GM19328 (cell line): ENCODE measurements around the gene DDC.

Experiments used
- ATAC-seq: cut with Tn5 transposase; IDR thresholded peaks from one replicate; pipeline ENCODE4 v1.9.1; 2021; ENCODE audit warnings: mild to moderate bottlenecking, moderate library complexity; ENCODE audit not compliant: unreplicated experiment

DDC gene

DNA sequence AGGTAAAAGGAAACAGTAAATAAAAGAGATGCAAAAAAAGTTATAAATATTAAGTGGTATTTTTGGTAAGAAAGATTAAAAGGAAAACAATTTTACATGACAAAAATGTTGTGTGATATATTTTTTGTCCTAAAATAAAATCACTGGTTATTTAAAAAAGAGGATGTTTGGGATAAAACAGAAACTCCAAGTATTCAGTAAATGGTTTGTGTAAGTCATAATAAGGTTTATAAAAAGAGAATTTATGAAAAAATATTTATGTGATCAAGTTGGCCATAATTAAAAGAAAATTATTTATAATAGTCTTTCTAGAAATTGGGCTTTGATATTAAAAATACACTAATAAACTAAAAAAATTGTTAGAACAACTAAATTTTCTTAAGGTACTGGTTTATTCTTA, 76.8 kb downstream of the DDC start:
- ATAC-seq: no peak

DNA sequence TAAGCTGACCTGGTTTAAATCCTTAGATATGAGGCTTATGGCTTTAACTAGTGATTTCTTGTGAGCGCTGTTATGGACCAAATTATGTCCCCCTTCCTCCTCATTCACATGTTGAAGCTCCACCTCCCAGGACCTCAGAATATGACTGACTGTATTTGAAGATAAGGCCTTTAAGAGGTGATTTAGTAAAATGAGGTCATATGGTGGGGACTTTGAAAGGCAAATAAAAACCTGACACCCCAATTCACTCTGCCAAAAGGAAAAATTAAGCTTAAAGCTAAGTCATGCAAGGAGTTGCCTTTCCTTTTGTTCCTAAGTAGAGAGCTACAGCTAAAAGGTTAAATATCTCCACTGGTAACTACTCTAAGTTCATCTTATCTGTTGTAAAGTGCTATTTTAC, 78.7 kb downstream of the DDC start:
- no peak for ATAC-seq

GRCh38 chr7:50481867-50482266, 83.3 kb downstream of the DDC start:
- ATAC-seq: no peak

GRCh38 chr7:50480797-50481196, 84.4 kb downstream of the DDC start:
- ATAC-seq: no peak

- no peak for ATAC-seq
Measured at GRCh38 chr7:50479743-50480517, 85.3 kb downstream of the DDC start.

DNA sequence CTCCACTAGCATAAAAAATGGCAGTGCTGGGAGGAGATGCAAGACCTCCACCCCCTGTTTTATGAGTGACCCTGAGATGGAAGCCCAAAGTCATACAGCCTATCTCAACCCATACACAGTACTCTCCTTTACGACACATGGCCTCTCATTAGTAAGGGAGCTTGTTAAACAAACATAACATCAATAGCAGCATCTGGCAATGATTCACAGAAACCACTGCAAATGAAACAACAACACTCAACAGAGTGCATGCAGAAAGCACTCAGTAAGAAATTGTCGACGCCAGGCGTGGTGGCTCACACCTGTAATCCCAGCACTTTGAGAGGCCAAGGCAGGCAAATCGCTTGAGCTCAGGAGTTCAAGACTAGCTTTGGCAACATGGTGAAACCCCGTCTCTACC, 87.6 kb downstream of the DDC start:
- ATAC-seq: no peak

DNA sequence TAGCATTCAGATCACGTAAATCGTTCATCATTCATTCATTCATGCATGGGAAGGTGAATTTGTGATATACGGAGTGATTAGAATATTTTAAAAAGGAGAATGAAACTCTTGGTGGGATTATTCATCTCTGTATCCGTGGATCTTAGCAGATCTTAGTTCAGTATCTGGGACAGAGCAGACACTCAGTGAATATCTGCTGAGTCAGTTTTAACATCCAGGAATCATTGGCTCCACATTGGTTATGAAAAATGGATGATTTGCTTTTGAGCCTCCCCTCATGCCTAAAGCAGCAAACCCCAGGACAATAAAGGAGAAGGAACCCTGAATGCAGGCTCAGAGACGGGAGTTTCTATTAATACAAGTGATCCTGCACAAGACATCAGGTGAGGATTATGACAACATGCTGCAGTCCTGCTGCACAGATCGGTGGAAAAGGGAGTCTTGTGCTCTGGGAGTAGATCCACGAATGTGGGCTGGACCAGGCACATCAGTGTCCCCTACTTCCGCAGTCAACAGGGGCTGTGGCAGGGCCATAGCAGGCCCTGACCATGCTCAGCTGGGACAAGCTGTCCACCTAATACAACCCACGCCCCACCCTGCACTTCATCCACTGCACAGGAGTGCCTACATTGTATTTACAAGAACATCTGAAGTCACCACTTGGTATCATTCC, 88.1 kb downstream of the DDC start:
- ATAC-seq: no peak

GRCh38 chr7:50475340-50475739, 89.9 kb downstream of the DDC start:
- no peak for ATAC-seq

- ATAC-seq: no peak
Measured at GRCh38 chr7:50474382-50475160, 90.6 kb downstream of the DDC start.

DNA sequence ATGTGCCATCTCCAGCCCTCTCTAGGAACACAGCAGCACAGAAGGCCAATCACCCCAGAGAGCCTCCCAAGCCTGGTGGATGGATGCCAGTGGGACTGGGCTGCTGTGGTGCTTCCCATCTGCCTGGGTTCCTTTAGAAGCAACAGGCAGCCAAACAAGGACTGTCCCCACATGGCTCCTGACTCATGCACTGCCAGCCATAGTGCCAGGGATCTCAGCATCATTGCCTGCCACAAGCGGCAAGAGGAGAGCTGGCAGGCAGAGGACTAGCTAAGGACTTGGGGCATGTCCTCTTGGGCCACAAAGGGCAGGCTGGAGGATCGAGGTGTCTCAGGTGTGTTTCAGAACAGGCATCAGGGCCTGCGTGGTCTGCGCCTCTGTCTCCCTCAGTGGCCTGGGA, 91.7 kb downstream of the DDC start:
- ATAC-seq: no peak

DNA sequence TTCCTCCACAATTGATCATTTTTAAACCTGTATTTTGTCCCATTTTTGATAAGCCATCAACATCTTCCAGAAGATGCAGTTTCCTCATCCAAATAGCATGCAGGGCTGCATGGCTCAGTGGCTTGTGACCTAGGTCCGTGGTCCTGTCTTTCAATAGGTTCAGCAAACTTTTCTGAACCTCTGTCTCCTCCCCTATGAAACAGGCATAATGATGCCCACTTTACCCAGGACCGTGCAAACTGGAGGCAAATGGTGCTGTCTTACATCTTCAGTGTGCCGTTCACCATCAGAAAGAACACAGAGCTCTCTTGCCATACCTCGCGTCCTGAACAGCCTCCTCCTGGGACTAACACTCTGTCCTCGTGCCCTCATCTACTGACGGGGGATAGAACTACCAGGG, 92.8 kb downstream of the DDC start:
- no peak for ATAC-seq

- no peak for ATAC-seq
Measured at GRCh38 chr7:50471970-50472369, 93.2 kb downstream of the DDC start.

DNA sequence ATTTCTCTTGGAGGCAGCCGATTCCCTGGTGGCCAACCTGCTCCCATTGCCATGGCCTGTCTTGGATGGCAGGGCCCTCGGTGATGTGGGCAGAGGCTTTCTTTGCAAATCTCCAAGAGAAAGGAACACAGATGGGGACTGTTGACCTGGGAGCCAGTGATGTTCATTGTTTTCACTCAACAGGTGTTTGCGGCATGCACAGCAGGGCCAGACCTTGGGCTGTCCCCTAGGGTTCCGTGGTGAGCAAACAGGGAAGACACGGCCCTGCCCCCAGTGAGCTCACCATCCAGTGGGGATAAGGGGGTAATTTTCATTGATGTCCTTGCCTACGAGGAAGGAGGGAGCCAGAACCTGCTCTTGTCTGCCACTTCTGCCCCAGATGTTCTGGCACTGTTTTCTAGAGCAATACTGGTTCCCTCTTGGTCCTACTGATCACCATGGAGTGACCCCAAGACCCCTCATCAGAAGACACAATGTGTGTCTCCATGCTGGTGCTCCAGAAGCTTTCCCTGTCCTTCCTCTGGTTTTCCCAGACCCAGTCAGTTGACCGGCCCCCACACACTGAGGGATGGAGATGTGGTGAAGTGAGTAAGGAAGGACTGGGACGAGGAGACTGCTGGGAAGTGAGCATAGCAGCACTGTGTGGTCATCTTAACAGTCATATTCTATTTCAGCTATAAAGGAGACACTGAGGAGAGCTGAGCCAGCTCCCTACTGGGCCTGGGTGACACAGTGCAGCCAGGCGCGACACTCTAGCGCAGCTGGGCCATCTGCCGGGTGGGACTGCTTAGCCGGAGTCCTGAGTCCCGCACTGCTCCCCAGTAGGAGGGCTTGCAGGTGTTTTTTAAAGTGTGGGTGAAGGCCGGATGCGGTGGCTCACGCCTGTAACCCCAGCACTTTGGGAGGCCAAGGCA, 94.7 kb downstream of the DDC start:
- no peak for ATAC-seq

GRCh38 chr7:50469181-50469580, 96.0 kb downstream of the DDC start:
- no peak for ATAC-seq

GRCh38 chr7:50467817-50468610, 97.2 kb downstream of the DDC start:
- peak; percentile 80 for ATAC-seq

GRCh38 chr7:50466815-50467585, 98.2 kb downstream of the DDC start:
- ATAC-seq: no peak

- no peak for ATAC-seq
Measured at GRCh38 chr7:50463035-50463434, 102.2 kb downstream of the DDC start.

DNA sequence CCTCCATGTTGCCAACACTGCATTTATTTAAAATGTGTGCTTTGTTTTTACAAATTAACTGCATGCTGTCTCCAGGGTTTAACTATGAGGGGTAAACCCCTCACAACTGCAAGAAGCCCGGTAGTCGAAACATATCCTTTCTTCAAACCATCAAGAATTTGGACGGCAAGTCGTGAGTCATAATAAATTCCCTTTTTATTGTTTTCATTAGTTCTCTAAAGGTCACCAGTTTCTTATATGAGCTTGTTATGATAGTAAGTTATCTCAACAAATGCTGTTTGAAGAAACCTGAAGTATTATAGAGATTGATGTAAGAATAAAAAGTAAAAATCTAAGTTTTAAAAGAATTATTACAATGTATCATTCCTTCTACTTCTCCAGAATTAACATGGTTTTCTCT, 102.8 kb downstream of the DDC start:
- no peak for ATAC-seq

- ATAC-seq: no peak
Measured at GRCh38 chr7:50461695-50462094, 103.5 kb downstream of the DDC start.
